Measurements from ENCODE around the gene PTPRA. TPM values are rescaled to one million over a fixed set of nuclear protein-coding genes. Genes with fewer than 3 reads are reported as not detected.

PTPRA gene
- total RNA-seq, 2 experiments from 2014 or later, result 58.5 to 86.3 TPM

DNA sequence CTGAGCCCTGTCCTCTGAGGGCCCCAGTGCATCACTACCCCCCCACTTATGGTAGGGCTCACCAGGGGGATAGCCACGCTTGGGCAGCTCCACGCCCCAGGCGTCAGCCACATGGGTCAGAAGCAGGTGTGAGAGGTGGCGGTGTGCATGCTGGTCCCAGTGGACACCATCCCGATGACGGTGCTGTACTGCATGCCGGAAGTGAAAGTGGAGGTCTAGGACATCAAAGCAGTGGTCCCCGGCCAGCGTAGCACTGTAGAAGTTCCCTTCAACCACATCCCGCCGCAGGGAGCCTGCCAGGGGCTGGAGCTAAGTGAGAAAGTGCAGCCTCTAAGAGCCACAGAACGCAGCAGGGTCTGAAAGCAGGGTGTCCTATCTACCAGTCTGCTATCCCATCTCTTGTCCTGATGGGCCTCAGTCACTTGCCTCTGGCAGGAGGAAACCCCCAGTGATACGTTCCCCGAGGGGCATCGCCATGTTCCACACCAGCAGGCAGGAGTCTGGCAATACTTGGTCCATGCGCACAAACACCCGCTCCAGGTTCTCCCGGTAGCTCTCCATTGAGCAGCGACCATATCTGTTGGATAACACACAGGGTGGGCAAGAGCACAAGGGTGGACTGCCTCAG, 35.0 kb upstream of the PTPRA start:
- H3K27ac Mint-ChIP-seq, result no peak overlapping the region
- H3K27me3 Mint-ChIP-seq, result no peaks in the 10 kb centered on the region
- intact Hi-C loops (cut with DNase I, micrococcal nuclease), result no loop called here
- H3K36me3 Mint-ChIP-seq (ENCODE audit: low read depth), result peaks cover 31% of the 10 kb centered on the region
- no peak overlapping the region for H3K4me3 Mint-ChIP-seq
- ChIA-PET CTCF (no interaction called here), POLR2A (no interaction called here)
- peaks cover 14% of the 10 kb centered on the region for H3K4me1 Mint-ChIP-seq
- ATAC-seq (no peak), DNase-seq (no peak)
- H3K9me3 Mint-ChIP-seq (ENCODE audit: low read depth), result peaks cover 2% of the 10 kb centered on the region

DNA sequence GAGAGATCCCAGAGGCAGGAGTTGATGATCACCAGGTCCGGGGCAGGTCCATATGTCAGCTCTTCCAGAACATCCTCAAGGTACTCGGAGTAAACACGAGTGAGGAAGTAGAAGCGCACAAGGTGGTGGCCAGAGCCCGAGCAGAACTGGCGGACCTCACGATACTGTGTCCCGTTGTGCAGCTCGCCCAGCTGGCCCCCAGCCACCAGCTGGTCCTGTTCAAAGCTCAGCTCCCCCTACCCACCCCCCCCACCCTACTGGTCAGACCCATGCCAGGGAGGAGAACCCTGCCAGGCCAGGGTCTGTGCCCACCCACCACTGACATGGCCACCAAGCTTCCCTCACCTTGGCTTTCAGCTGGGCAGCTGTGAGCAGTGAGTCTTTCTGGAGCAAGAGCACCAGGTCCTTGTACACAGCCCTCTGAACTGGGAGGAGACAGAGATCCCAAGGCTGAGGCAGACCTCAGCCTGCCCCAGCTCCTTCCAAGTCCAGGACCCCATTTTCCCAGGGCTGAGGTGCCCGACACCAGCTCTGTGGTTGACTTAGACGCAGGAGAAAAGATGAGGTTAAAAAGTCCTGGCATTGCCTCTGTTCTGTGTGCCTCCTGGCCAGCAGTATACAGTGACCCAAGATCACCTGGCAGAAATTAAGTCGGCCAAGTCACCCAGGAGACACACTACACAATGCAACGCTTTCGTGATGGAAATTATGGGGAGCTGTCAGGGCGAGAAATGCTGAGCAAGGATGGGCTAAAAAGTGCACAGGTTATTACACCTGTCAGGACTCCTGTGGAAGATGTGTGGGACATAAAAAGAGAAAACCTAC, 34.2 kb upstream of the PTPRA start:
- DNase-seq, result no peak
- ChIA-PET POLR2A (no interaction called here), CTCF (interaction anchor here (0.6 to 1.6 kb wide), 2 partner anchors 163 to 632 kb away, joined by 4 to 5 read pairs; no protein-coding TSS in a partner anchor)
- H3K4me1 Mint-ChIP-seq, result peaks cover 20% of the 10 kb centered on the region
- intact Hi-C loops (cut with DNase I, micrococcal nuclease), result no loop called here
- no peaks in the 10 kb centered on the region for H3K27me3 Mint-ChIP-seq
- peak overlapping the region; percentile 81 for H3K27ac Mint-ChIP-seq
- H3K36me3 Mint-ChIP-seq (ENCODE audit: low read depth), result peaks cover 31% of the 10 kb centered on the region
- peak overlapping the region; percentile 76 for H3K4me3 Mint-ChIP-seq
- no peak for ATAC-seq
- H3K9me3 Mint-ChIP-seq (ENCODE audit: low read depth), result peaks cover 2% of the 10 kb centered on the region

DNA sequence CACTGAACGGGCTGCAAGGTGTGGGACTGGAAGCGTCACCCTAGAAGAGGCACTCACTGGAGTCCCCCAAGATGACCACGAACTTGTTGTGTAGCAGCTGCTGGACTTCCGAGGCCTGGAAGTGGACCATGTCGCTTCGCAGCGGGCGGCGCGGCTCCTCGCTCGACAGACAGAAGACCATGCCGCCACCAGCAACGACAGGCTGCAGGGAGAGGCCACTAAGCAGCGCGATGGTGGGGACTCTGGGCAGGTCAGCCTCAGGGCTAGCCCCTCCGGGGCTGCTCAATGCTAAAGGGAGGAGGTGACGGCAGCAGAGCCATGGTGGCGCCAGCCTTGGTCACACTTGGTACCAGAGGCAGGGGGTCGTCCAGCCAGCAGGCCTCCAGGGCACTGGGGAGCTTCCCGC, 33.5 kb upstream of the PTPRA start:
- CTCF ChIA-PET, result interaction anchor here (0.8 to 1.6 kb wide), 2 partner anchors 9 to 162 kb away, joined by 3 to 5 read pairs; no protein-coding TSS in a partner anchor
- Mint-ChIP-seq H3K27ac (peak overlapping the region; percentile 81), H3K9me3 (ENCODE audit: low read depth) (peaks cover 2% of the 10 kb centered on the region), H3K36me3 (ENCODE audit: low read depth) (peaks cover 28% of the 10 kb centered on the region), H3K27me3 (no peaks in the 10 kb centered on the region), H3K4me1 (peaks cover 27% of the 10 kb centered on the region), H3K4me3 (peak overlapping the region; percentile 76)
- ATAC-seq, result no peak
- intact Hi-C loops (cut with DNase I, micrococcal nuclease), result loop anchor here (1.0 to 2.0 kb wide), 9 partner anchors 33 to 369 kb away; partner anchors contain the start of genes IDH3B (in 2 of the 2), PTPRA (in 2 of the 2), NOP56 (in 1 of the 2) and SNRPB (in 1 of the 2)
- POLR2A ChIA-PET, result no interaction called here
- no peak for DNase-seq

DNA sequence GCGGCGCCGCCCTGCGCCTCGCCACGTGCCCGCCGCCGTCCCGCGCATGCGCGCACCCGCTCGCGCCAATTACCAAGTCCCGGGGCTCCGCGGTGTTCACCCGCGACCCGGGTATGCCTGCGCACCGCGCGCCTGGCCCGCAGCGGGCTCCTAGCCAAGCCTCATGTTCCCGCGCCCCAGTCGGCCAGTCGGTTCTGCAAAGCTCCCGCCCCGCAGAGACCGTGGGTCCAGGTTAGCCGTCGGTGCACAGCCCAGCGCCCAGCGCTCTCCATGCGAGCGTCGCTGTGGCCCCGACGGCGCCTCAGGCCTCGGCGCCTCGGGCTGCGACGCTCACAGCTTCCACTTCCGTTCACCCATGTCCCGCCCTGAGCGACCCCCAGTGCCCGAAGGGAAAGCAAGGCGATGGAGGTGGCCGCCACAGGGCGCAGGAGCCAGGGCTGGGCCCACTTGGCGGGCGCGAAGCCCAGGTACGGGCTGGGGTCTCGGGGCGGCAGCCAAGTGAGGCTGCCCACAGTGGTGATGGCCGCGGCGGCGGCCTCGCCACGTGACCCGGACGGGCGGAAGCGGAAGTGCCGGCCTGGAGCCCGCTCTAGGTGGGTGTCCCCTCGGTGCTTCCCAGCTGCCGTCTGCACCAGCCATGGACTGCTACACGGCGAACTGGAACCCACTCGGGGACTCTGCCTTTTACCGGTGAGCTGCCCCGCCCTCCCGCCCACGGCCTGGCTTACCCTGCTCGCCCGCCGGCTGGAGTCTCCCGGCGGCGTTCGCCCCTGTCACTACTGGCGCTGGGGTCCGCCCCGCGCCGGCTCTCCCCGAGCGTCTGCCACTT, 32.9 kb upstream of the PTPRA start, which contains the start of the genes PCED1A and VPS16:
Gene PCED1A (minus strand): TSS at position 518 of the 829 bp plus-strand sequence. CDS start 743 bp downstream, outside the sequence.
Gene VPS16 (plus strand): TSS at position 608 of the 829 bp plus-strand sequence. CDS start 30 bp downstream, at position 638.
- CTCF ChIA-PET, result interaction anchor here (0.8 to 1.6 kb wide), 3 partner anchors 9 to 161 kb away, joined by 3 to 5 read pairs (median 3); no protein-coding TSS in a partner anchor
- peaks cover 32% of the 10 kb centered on the region for H3K4me1 Mint-ChIP-seq
- intact Hi-C loops (cut with DNase I, micrococcal nuclease), result loop anchor here (1.0 to 2.0 kb wide), 9 partner anchors 32 to 370 kb away; partner anchors contain the start of genes IDH3B (in 2 of the 2), PTPRA (in 2 of the 2), NOP56 (in 1 of the 2) and SNRPB (in 1 of the 2)
- no peaks in the 10 kb centered on the region for H3K27me3 Mint-ChIP-seq
- peaks cover 24% of the 10 kb centered on the region for H3K36me3 Mint-ChIP-seq (ENCODE audit: low read depth)
- H3K4me3 Mint-ChIP-seq, result peak within 1 kb of the TSS; percentile 76
- H3K9me3 Mint-ChIP-seq (ENCODE audit: low read depth), result peaks cover 2% of the 10 kb centered on the region
- POLR2A ChIA-PET, result no interaction called here
- ATAC-seq (peak; percentile 99), DNase-seq (peak; percentile 94)
- peak within 1 kb of the TSS; percentile 84 for H3K27ac Mint-ChIP-seq

DNA sequence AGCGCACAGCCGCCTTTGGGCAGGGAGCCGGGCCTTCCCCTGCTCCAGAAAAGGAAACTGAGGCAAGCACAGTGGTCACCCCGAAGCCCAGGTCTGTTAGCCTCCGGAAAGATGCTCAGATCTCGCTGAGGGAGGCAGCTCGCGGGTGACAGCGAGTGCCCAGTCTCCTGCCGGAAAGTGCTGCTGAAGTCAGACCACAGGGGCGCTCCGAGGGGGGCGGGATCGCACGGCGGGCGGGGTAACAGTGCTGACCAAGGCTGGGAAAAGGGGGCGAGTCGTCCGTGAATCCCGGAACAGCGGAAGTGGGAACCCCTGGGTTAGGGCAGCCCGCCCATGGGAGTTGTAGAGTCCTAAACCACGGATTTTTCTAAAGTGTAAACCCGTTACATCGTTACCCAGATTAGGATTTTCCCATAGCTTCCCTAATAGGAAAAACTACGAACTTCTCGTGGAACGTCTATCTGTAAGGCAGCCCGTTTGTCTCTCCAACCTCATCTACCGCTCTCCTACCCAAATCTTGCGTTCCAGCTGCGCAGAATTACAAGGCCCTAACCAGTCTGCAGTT, 32.2 kb upstream of the PTPRA start:
- H3K27ac Mint-ChIP-seq, result peak overlapping the region; percentile 79
- H3K27me3 Mint-ChIP-seq, result no peaks in the 10 kb centered on the region
- H3K4me3 Mint-ChIP-seq, result peak overlapping the region; percentile 76
- H3K9me3 Mint-ChIP-seq (ENCODE audit: low read depth), result peaks cover 2% of the 10 kb centered on the region
- ChIA-PET CTCF (interaction anchor here (1.3 kb wide), 1 partner anchor 17 kb away, joined by 3 read pairs; no protein-coding TSS in a partner anchor), POLR2A (no interaction called here)
- intact Hi-C loops (cut with DNase I, micrococcal nuclease), result loop anchor here (1.0 to 2.0 kb wide), 9 partner anchors 32 to 371 kb away; partner anchors contain the start of genes IDH3B (in 2 of the 2), PTPRA (in 2 of the 2), NOP56 (in 1 of the 2) and SNRPB (in 1 of the 2)
- peaks cover 36% of the 10 kb centered on the region for H3K4me1 Mint-ChIP-seq
- DNase-seq (peak; percentile 59), ATAC-seq (peak; percentile 33)
- H3K36me3 Mint-ChIP-seq (ENCODE audit: low read depth), result peaks cover 24% of the 10 kb centered on the region

DNA sequence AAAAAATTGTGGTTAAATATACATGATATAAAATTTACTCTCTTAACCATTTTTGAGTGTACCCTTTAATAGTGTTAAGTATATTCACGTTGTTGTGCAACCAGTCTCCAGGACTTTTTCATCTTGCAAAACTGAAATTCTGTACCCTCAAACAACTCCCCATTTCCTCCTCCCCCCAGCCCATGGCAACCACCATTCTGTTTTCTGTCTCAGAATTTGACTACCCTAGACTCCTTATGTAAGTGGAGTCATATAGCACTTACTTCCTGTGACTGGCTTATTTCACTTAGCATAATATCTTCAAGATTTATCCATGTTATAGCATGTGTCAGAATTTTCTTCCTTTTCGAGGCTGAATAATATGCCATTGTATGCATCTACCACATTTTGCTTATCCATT, 27.7 kb upstream of the PTPRA start:
- ChIA-PET CTCF (no interaction called here), POLR2A (interaction anchor here (0.6 kb wide), 1 partner anchor 155 kb away, joined by 5 read pairs; no protein-coding TSS in a partner anchor)
- intact Hi-C loops (cut with DNase I, micrococcal nuclease), result no loop called here
- DNase-seq (peak; percentile 31), ATAC-seq (peak; percentile 21)
- H3K27me3 Mint-ChIP-seq, result no peaks in the 10 kb centered on the region
- H3K4me1 Mint-ChIP-seq, result peaks cover 31% of the 10 kb centered on the region
- no peak overlapping the region for H3K4me3 Mint-ChIP-seq
- peaks cover 12% of the 10 kb centered on the region for H3K36me3 Mint-ChIP-seq (ENCODE audit: low read depth)
- no peaks in the 10 kb centered on the region for H3K9me3 Mint-ChIP-seq (ENCODE audit: low read depth)
- H3K27ac Mint-ChIP-seq, result no peak overlapping the region

DNA sequence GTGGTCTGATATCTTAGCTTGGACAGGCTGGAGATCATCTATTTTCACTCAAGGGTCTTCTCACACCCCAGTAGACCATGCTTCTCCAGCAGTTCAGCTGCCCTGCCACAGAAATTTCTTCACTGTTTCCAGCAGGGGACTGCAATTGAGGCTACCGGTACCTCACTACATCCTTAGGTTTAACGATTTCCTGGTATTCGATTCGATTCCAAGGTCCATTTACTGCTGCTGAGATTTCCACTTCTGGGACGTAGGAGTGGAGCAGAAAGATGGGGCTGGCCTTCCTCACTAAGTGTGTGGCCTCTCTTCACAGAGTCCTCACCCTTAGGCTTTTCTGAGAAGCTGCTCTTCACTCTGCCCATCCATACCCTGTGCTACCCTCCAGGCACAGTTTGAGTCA, 26.6 kb upstream of the PTPRA start:
- H3K27me3 Mint-ChIP-seq, result no peaks in the 10 kb centered on the region
- H3K36me3 Mint-ChIP-seq (ENCODE audit: low read depth), result peaks cover 12% of the 10 kb centered on the region
- ChIA-PET POLR2A (no interaction called here), CTCF (no interaction called here)
- H3K9me3 Mint-ChIP-seq (ENCODE audit: low read depth), result no peaks in the 10 kb centered on the region
- H3K27ac Mint-ChIP-seq, result no peak overlapping the region
- H3K4me1 Mint-ChIP-seq, result peaks cover 27% of the 10 kb centered on the region
- no peak overlapping the region for H3K4me3 Mint-ChIP-seq
- no peak for DNase-seq
- intact Hi-C loops (cut with DNase I, micrococcal nuclease), result no loop called here
- no peak for ATAC-seq

DNA sequence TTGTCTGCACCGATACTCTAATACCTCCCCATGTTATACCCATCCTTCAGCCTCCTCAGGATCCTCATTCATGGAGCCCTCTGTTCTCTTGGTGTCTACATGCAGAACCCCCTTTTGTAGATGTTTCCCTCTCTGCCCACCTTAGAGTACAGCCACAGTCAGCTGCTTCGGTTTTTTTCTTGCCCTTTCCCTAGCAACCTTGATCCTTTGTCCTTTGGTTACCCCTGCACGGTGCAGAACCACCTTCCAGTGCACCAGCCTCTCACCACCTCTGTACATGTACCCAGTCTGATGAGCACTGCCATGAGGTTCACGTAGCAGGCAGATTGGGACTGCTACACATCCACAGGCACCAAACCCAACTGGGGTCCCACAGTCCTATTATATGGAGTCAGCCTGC, 25.5 kb upstream of the PTPRA start:
- CTCF ChIA-PET, result interaction anchor here (1.2 kb wide), 1 partner anchor 159 kb away, joined by 3 read pairs; no protein-coding TSS in a partner anchor
- H3K4me3 Mint-ChIP-seq, result no peak overlapping the region
- DNase-seq, result no peak
- intact Hi-C loops (cut with DNase I, micrococcal nuclease), result no loop called here
- peaks cover 35% of the 10 kb centered on the region for H3K4me1 Mint-ChIP-seq
- no peaks in the 10 kb centered on the region for H3K27me3 Mint-ChIP-seq
- H3K36me3 Mint-ChIP-seq (ENCODE audit: low read depth), result peaks cover 12% of the 10 kb centered on the region
- ATAC-seq, result no peak
- H3K9me3 Mint-ChIP-seq (ENCODE audit: low read depth), result no peaks in the 10 kb centered on the region
- H3K27ac Mint-ChIP-seq, result no peak overlapping the region
- POLR2A ChIA-PET, result no interaction called here

DNA sequence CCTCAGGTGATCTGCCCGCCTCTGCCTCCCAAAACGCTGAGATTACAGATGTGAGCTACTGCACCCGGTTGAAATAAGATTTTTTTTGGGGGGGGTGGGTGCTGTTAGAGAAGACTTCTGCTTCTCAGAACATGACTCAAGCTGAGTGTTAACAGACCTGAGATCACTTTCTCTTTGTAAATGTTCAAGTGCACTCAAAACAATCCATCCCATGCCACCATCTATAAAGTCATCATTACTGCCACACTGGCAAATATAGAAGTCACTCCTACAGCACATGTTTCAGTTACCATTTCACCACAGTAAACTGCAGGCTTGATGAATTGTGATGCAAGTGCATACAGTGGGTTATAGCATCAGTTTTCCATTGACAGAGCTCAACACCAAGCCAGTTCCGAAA, 23.8 kb upstream of the PTPRA start:
- Mint-ChIP-seq H3K4me1 (peaks cover 26% of the 10 kb centered on the region), H3K27me3 (no peaks in the 10 kb centered on the region), H3K4me3 (no peak overlapping the region), H3K36me3 (ENCODE audit: low read depth) (peaks cover 9% of the 10 kb centered on the region), H3K27ac (no peak overlapping the region), H3K9me3 (ENCODE audit: low read depth) (no peaks in the 10 kb centered on the region)
- intact Hi-C loops (cut with DNase I, micrococcal nuclease), result no loop called here
- ChIA-PET CTCF (interaction anchor here (0.6 to 1.4 kb wide), 5 partner anchors 9 to 1087 kb away, joined by 3 to 6 read pairs (median 3); partner anchors contain the start of gene PTPRA), POLR2A (interaction anchor here (0.6 to 1.5 kb wide), 2 partner anchors 124 to 165 kb away, joined by 5 to 23 read pairs; no protein-coding TSS in a partner anchor)
- DNase-seq (peak; percentile 29), ATAC-seq (peak; percentile 89)

DNA sequence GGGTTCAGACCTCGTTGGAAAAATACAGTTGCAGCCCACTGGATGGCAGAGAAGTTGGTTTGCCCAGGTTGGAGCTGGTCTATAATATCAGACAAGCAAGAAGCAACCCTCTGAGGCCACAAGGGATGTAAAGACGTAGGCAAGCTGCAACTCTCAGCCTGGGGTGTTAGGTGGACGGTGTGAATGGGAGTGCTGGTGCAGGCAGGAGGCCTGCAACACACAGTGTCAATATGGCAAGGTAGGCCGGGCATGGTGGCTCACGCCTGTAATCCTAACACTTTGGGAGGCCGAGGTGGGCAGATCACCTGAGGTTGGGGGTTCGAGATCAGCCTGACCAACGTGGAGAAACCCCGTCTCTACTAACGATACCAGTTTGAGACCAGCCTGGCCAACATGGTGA, 22.2 kb upstream of the PTPRA start:
- peaks cover 7% of the 10 kb centered on the region for H3K36me3 Mint-ChIP-seq (ENCODE audit: low read depth)
- ChIA-PET POLR2A (interaction anchor here (0.6 kb wide), 1 partner anchor 14 kb away, joined by 3 read pairs; no protein-coding TSS in a partner anchor), CTCF (interaction anchor here (0.9 to 1.0 kb wide), 2 partner anchors 76 to 163 kb away, joined by 3 to 5 read pairs; no protein-coding TSS in a partner anchor)
- H3K27ac Mint-ChIP-seq, result no peak overlapping the region
- no peak for ATAC-seq
- DNase-seq, result no peak
- peaks cover 18% of the 10 kb centered on the region for H3K4me1 Mint-ChIP-seq
- H3K4me3 Mint-ChIP-seq, result no peak overlapping the region
- no peaks in the 10 kb centered on the region for H3K9me3 Mint-ChIP-seq (ENCODE audit: low read depth)
- intact Hi-C loops (cut with DNase I, micrococcal nuclease), result loop anchor here in 1 of 2 experiments (5.0 kb wide), 1 partner anchor 94 kb away; no protein-coding TSS in a partner anchor
- H3K27me3 Mint-ChIP-seq, result no peaks in the 10 kb centered on the region

Data from activated CD4-positive, alpha-beta T cell treated with anti-CD3 and anti-CD28 coated beads for 36 hours (primary cell).